Endothelial cell of umbilical vein (primary cell): ENCODE data around the gene IPO11. TPM values are rescaled to one million over a fixed set of nuclear protein-coding genes. Genes with fewer than 3 reads are reported as not detected.

ENCODE experiments used
- BruUV-seq: library from RNA; stranded (reverse); fragments of 400-500 nt; replicated peaks from 2 replicates; lab custom pipeline; 2021; lab: Mats Ljungman, UMichigan
- CTCF ChIA-PET: fragments of 300-600, 350-600 bp; sonication (Branson Sonifier 250); formaldehyde crosslinking; loops from one replicate; lab custom pipeline; 2021; ENCODE audit warnings: antibody characterized with exemption, inconsistent platforms; lab: Charles Lee
- POLR2A ChIA-PET: fragments of 300-600, 350-600 bp; sonication (Branson Sonifier 250); formaldehyde crosslinking; loops from one replicate; lab custom pipeline; 2021; ENCODE audit warnings: antibody characterized with exemption, inconsistent platforms; lab: Charles Lee
- DNase-seq: peaks from one replicate; pipeline ENCODE4 v3.0.0-alpha.2; 2011; ENCODE audit warnings: low read depth, low spot score
- FAIRE-seq: peaks from 2 replicates; lab custom pipeline; 2011; peaks lifted over from hg19 to GRCh38; lab: Jason Lieb, UNC
- H2AFZ ChIP-seq: 2 replicates; pipeline ENCODE4 v1.6.0; 2012; ENCODE audit warnings: low read depth, low read length, control low read depth, inconsistent platforms
- H3K27ac ChIP-seq: 2 replicates; pipeline ENCODE4 v1.5.1; 2011; ENCODE audit warnings: low read depth, mild to moderate bottlenecking, control low read depth, low read length, moderate library complexity; ENCODE audit not compliant: insufficient read depth
- H3K27me3 ChIP-seq, 2 experiments: 2 replicates each; pipeline versions ENCODE4 v1.6.0 to v1.6.1; 2011; ENCODE audit warnings: low read length in 2 of 2, mixed read lengths in 1 of 2; ENCODE audit not compliant: control insufficient read depth in 2 of 2, insufficient read depth in 2 of 2
- H3K36me3 ChIP-seq, 2 experiments: 2 replicates in 1 of 2; 3 replicates in 1 of 2; pipeline ENCODE4 v1.5.1; 2011; ENCODE audit warnings: low read length in 2 of 2, mild to moderate bottlenecking in 1 of 2, moderate library complexity in 1 of 2; ENCODE audit not compliant: control insufficient read depth in 2 of 2, insufficient read depth in 2 of 2; ENCODE audit errors: extremely low read depth in 1 of 2
- H3K4me1 ChIP-seq: 3 replicates; pipeline ENCODE4 v1.5.1; 2011; ENCODE audit warnings: mild to moderate bottlenecking, low read length; ENCODE audit not compliant: control insufficient read depth, insufficient read depth; ENCODE audit errors: extremely low read depth
- H3K4me2 ChIP-seq: 2 replicates; pipeline ENCODE4 v1.6.1; 2011; ENCODE audit warnings: low read length, control low read depth, mixed read lengths; ENCODE audit not compliant: insufficient read depth
- H3K4me3 ChIP-seq, 3 experiments: fragments of 200-600 bp in 1 of 3; sonication (generic), shearing (Covaris generic) in 1 of 3; replicated peaks in 1 of 3; 2 replicates each; pipeline ENCODE4 v1.5.1; 2011 to 2016; ENCODE audit warnings: control low read depth in 3 of 3, low read length in 3 of 3, mild to moderate bottlenecking in 2 of 3, inconsistent platforms in 1 of 3, low read depth in 1 of 3, moderate library complexity in 1 of 3; ENCODE audit not compliant: insufficient read depth in 1 of 3
- H3K79me2 ChIP-seq: 2 replicates; pipeline ENCODE4 v1.6.0; 2012; ENCODE audit warnings: low read length, inconsistent platforms; ENCODE audit not compliant: control insufficient read depth, insufficient read depth
- H3K9ac ChIP-seq: replicated peaks from 2 replicates; pipeline ENCODE3; 2011; ENCODE audit warnings: low read length, control low read depth; ENCODE audit not compliant: insufficient read depth; ENCODE audit errors: extremely low read depth
- H3K9me1 ChIP-seq: replicated peaks from 3 replicates; pipeline ENCODE4 v1.6.0; 2011; ENCODE audit warnings: mild to moderate bottlenecking, low read length; ENCODE audit not compliant: control insufficient read depth, insufficient read depth; ENCODE audit errors: extremely low read depth
- H3K9me3 ChIP-seq: replicated peaks from 2 replicates; pipeline ENCODE4 v1.5.1; 2012; ENCODE audit warnings: low read length, inconsistent platforms; ENCODE audit not compliant: control insufficient read depth, insufficient read depth
- H4K20me1 ChIP-seq: replicated peaks from 2 replicates; pipeline ENCODE3; 2011; ENCODE audit warnings: mild to moderate bottlenecking, low read length; ENCODE audit not compliant: control insufficient read depth, insufficient read depth; ENCODE audit errors: extremely low read depth
- EZH2 ChIP-seq: IDR thresholded peaks from 2 replicates; pipeline ENCODE4 v1.6.1; 2012; ENCODE audit warnings: borderline replicate concordance, low read depth, mild to moderate bottlenecking, moderate library complexity, low read length, inconsistent platforms; ENCODE audit not compliant: severe bottlenecking
- FOS ChIP-seq: IDR thresholded peaks from 2 replicates; pipeline ENCODE4 v1.6.1; 2011; ENCODE audit warnings: mild to moderate bottlenecking, low read length, moderate library complexity, borderline replicate concordance; ENCODE audit not compliant: insufficient read depth
- GATA2 ChIP-seq: IDR thresholded peaks from 2 replicates; pipeline ENCODE4 v1.7.0; 2011; ENCODE audit warnings: low read depth, mild to moderate bottlenecking, moderate library complexity, mixed read lengths, low read length; ENCODE audit not compliant: insufficient read length, insufficient read depth
- JUN ChIP-seq: IDR thresholded peaks from 2 replicates; pipeline ENCODE4 v1.6.1; 2011; ENCODE audit warnings: borderline replicate concordance, low read depth; ENCODE audit not compliant: insufficient read length, insufficient read depth
- MYC ChIP-seq: IDR thresholded peaks from one replicate; pipeline ENCODE4 v1.6.1; 2011; ENCODE audit warnings: mild to moderate bottlenecking, low read depth, low read length
- POLR2A ChIP-seq: IDR thresholded peaks from 2 replicates; pipeline ENCODE4 v1.6.1; 2012; ENCODE audit warnings: low read depth, mild to moderate bottlenecking, control low read depth, low read length
- POLR2AphosphoS5 ChIP-seq: IDR thresholded peaks from 2 replicates; pipeline ENCODE4 v1.6.1; 2012; ENCODE audit warnings: low read depth, mild to moderate bottlenecking, control low read depth, low read length, moderate library complexity; ENCODE audit not compliant: insufficient read depth
- dilution Hi-C: fragments of 300-500 bp; cut with MboI; formaldehyde crosslinking; loops from one replicate; pipeline ENCODE4 v1.15.0; 2019; ENCODE audit warnings: low sequenced_read_pairs; ENCODE audit not compliant: extremely low pct_ligation_motif_present
- intact Hi-C: fragments of 100-400 bp; cut with micrococcal nuclease; formaldehyde crosslinking; loops from one replicate; pipeline ENCODE4 v1.10.0; 2022
- polyA plus RNA-seq, 4 experiments: library from polyadenylated mRNA; depleted of rRNA in 3 of 4; stranded (reverse) in 3 of 4; unstranded in 1 of 4; fragments of >200 nt; gene quantifications; 2 replicates each; pipeline versions ENCODE4 v1.2.1 to v1.2.3, GENCODE V29; 2011 to 2012; ENCODE audit warnings: missing spikeins in 1 of 4
- total RNA-seq: library from RNA; stranded (reverse); gene quantifications from 2 replicates; pipeline ENCODE4 v1.2.3, GENCODE V29; 2021
- TF ChIP-seq, protein P1 (sequence below): IDR thresholded peaks from 2 replicates; pipeline ENCODE4 v1.6.1; 2011; ENCODE audit not compliant: insufficient read depth, insufficient read length

The IPO11 gene
- total and polyA plus RNA-seq, 2 donors (not counting 3 experiments of a cell fraction or from before 2014, with no cell fraction given): 38.5 to 80.9 TPM

- CTCF ChIA-PET: interaction anchor here (0.6 to 3.6 kb wide), 7 partner anchors 9 to 190 kb away, joined by 3 to 43 read pairs (median 3); no protein-coding TSS in a partner anchor
- no peak for FAIRE-seq
Measured at GRCh38 chr5:62633243-62633642, 220.7 kb downstream of the IPO11 start.

GRCh38 chr5:62640446-62640845 lies 227.9 kb downstream of the IPO11 start:
- no peak overlapping the region for H3K4me2 ChIP-seq
- H3K9me1 ChIP-seq: no peaks in the 10 kb centered on the region
- H3K4me1 ChIP-seq: no peaks in the 10 kb centered on the region
- BruUV-seq: no TSS peak
- no peak overlapping the region for H3K4me3 ChIP-seq
- intact Hi-C loops: no loop called here
- no peak overlapping the region for H2AFZ ChIP-seq
- no peak for DNase-seq
- H3K27ac ChIP-seq: no peak overlapping the region
- dilution Hi-C loops: no loop called here
- CTCF ChIA-PET: interaction anchor here (4.0 kb wide), 1 partner anchor 180 kb away, joined by 20 read pairs; no protein-coding TSS in a partner anchor
- no peak overlapping the region for H3K9ac ChIP-seq
- no peak for TF ChIP-seq GATA2
- no peak for TF ChIP-seq JUN
- no peak for TF ChIP-seq MYC
- TF ChIP-seq EZH2: no peak
- no peak for TF ChIP-seq FOS
- no peak for TF ChIP-seq POLR2AphosphoS5
- TF ChIP-seq, protein P1, sequence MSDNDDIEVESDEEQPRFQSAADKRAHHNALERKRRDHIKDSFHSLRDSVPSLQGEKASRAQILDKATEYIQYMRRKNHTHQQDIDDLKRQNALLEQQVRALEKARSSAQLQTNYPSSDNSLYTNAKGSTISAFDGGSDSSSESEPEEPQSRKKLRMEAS: no peak
- no peak for TF ChIP-seq POLR2A
- FAIRE-seq: no peak
- H3K9me3 ChIP-seq: no peaks in the 10 kb centered on the region
- H3K36me3 ChIP-seq: peaks cover 0 to 4% of the 10 kb centered on the region in 2 experiments
- POLR2A ChIA-PET: no interaction called here
- H4K20me1 ChIP-seq: no peaks in the 10 kb centered on the region
- H3K27me3 ChIP-seq: no peaks in the 10 kb centered on the region
- H3K79me2 ChIP-seq: no peaks in the 10 kb centered on the region

More at GRCh38 chr5:62633243-62633642, 220.7 kb downstream of the IPO11 start:
- Histone ChIP-seq H3K27ac (no peak overlapping the region), H3K4me3 (no peak overlapping the region), H3K79me2 (no peaks in the 10 kb centered on the region), H3K36me3 (no peaks in the 10 kb centered on the region), H3K4me1 (no peaks in the 10 kb centered on the region), H3K9me1 (no peaks in the 10 kb centered on the region), H2AFZ (no peak overlapping the region), H3K9me3 (no peaks in the 10 kb centered on the region), H4K20me1 (no peaks in the 10 kb centered on the region), H3K27me3 (no peaks in the 10 kb centered on the region), H3K9ac (no peak overlapping the region), H3K4me2 (no peak overlapping the region)
- dilution Hi-C loops: no loop called here
- POLR2A ChIA-PET: no interaction called here
- no peak for DNase-seq
- intact Hi-C loops: no loop called here
- TF ChIP-seq POLR2AphosphoS5: no peak
- BruUV-seq: no TSS peak
